Measurements from ENCODE around the gene PRDM1. TPM values are rescaled to one million over a fixed set of nuclear protein-coding genes. Genes with fewer than 3 reads are reported as not detected.

The PRDM1 gene
- total RNA-seq, 1 experiment from 2014 or later: 2.6 TPM

- Histone ChIP-seq H3K9me3 (ENCODE audit: insufficient read depth, low read depth) (no peaks in the 10 kb centered on the region; the same call in 1 of the 2 replicates), H4K20me1 (ENCODE audit: insufficient read depth) (no peaks in the 10 kb centered on the region), H3K4me3 (no peak overlapping the region), H3K4me1 (replicated peaks; ENCODE audit: insufficient read depth) (0 out of 2 replicates have a peak, but pooled peaks cover 3% of the 10 kb centered on the region), H3F3A (ENCODE audit: insufficient read depth, low read depth) (no peaks in the 10 kb centered on the region), H3K27me3 (ENCODE audit: insufficient read depth, low read depth) (no peaks in the 10 kb centered on the region), H3K9me2 (ENCODE audit: insufficient read depth) (no peaks in the 10 kb centered on the region), H2AFZ (no peak overlapping the region), H3K36me3 (ENCODE audit: low read depth) (no peaks in the 10 kb centered on the region), H3K79me2 (ENCODE audit: low read depth) (no peaks in the 10 kb centered on the region), H3K4me2 (no peak overlapping the region), H3K27ac (no peak overlapping the region)
- CTCF ChIA-PET: interaction anchor here (0.6 kb wide), 1 partner anchor 1380 kb away, joined by 4 read pairs; no protein-coding TSS in a partner anchor
- POLR2A ChIA-PET (ENCODE audit: unreplicated experiment): no interaction called here
- BruUV-seq (replicated peaks): no TSS peak
- DNase-seq: no peak
- intact Hi-C loops (cut with micrococcal nuclease; ENCODE audit: unreplicated experiment): no loop called here
- TF ChIP-seq EZH2 (IDR thresholded peaks at IDR 0.05; ENCODE audit: low read depth): no peak
- no peak for TF ChIP-seq CTCF (conservative IDR thresholded peaks at IDR 0.05)
Measured at GRCh38 chr6:106064756-106065155, 21.4 kb upstream of the PRDM1 start.

- no TSS peak for BruUV-seq (replicated peaks)
- Histone ChIP-seq H3K36me3 (ENCODE audit: low read depth) (no peaks in the 10 kb centered on the region), H3K9me2 (ENCODE audit: insufficient read depth) (no peaks in the 10 kb centered on the region), H3F3A (ENCODE audit: insufficient read depth, low read depth) (no peaks in the 10 kb centered on the region), H2AFZ (no peak overlapping the region), H3K27me3 (ENCODE audit: insufficient read depth, low read depth) (no peaks in the 10 kb centered on the region), H3K4me2 (no peak overlapping the region), H3K9me3 (ENCODE audit: insufficient read depth, low read depth) (no peaks in the 10 kb centered on the region; the same call in 1 of the 2 replicates), H4K20me1 (ENCODE audit: insufficient read depth) (no peaks in the 10 kb centered on the region), H3K4me3 (no peak overlapping the region), H3K4me1 (replicated peaks; ENCODE audit: insufficient read depth) (0 out of 2 replicates have a peak, but pooled peaks cover 5% of the 10 kb centered on the region), H3K79me2 (ENCODE audit: low read depth) (no peaks in the 10 kb centered on the region), H3K27ac (no peak overlapping the region)
- TF ChIP-seq CTCF (conservative IDR thresholded peaks at IDR 0.05): no peak
- no peak for TF ChIP-seq EZH2 (IDR thresholded peaks at IDR 0.05; ENCODE audit: low read depth)
- intact Hi-C loops (cut with micrococcal nuclease; ENCODE audit: unreplicated experiment): no loop called here
- DNase-seq: no peak
- ChIA-PET POLR2A (ENCODE audit: unreplicated experiment) (no interaction called here), CTCF (no interaction called here)
Measured at GRCh38 chr6:106066989-106067388, 19.1 kb upstream of the PRDM1 start.

GRCh38 chr6:106069478-106069877 lies 16.7 kb upstream of the PRDM1 start:
- intact Hi-C loops (cut with micrococcal nuclease; ENCODE audit: unreplicated experiment): no loop called here
- POLR2A ChIA-PET (ENCODE audit: unreplicated experiment): no interaction called here
- BruUV-seq (replicated peaks): no TSS peak
- no peaks in the 10 kb centered on the region for H3K27me3 ChIP-seq (ENCODE audit: insufficient read depth, low read depth)
- no peak overlapping the region for H3K4me3 ChIP-seq
- no peak for TF ChIP-seq EZH2 (IDR thresholded peaks at IDR 0.05; ENCODE audit: low read depth)
- no peak for TF ChIP-seq CTCF (conservative IDR thresholded peaks at IDR 0.05)
- H2AFZ ChIP-seq: no peak overlapping the region
- no peaks in the 10 kb centered on the region for H4K20me1 ChIP-seq (ENCODE audit: insufficient read depth)
- 0 out of 2 replicates have a peak, but pooled peaks cover 5% of the 10 kb centered on the region for H3K4me1 ChIP-seq (replicated peaks; ENCODE audit: insufficient read depth)
- no peaks in the 10 kb centered on the region for H3K79me2 ChIP-seq (ENCODE audit: low read depth)
- H3K9me2 ChIP-seq (ENCODE audit: insufficient read depth): no peaks in the 10 kb centered on the region
- H3K4me2 ChIP-seq: no peak overlapping the region
- H3K9me3 ChIP-seq (ENCODE audit: insufficient read depth, low read depth): no peaks in the 10 kb centered on the region; the same call in 1 of the 2 replicates
- CTCF ChIA-PET: no interaction called here
- H3K27ac ChIP-seq: no peak overlapping the region
- no peaks in the 10 kb centered on the region for H3F3A ChIP-seq (ENCODE audit: insufficient read depth, low read depth)
- H3K36me3 ChIP-seq (ENCODE audit: low read depth): no peaks in the 10 kb centered on the region
- peak in 1 of 2 experiments; percentile 26 for DNase-seq
